Endothelial cell of umbilical vein (primary cell): Measurements from ENCODE around the gene DAD1. TPM values are rescaled to one million over a fixed set of nuclear protein-coding genes. Genes with fewer than 3 reads are reported as not detected.

ENCODE experiments used
- BruUV-seq: library from RNA; stranded (reverse); fragments of 400-500 nt; replicated peaks from 2 replicates; lab custom pipeline; 2021; lab: Mats Ljungman, UMichigan
- CTCF ChIA-PET: fragments of 300-600, 350-600 bp; sonication (Branson Sonifier 250); formaldehyde crosslinking; loops from one replicate; lab custom pipeline; 2021; ENCODE audit warnings: antibody characterized with exemption, inconsistent platforms; lab: Charles Lee
- POLR2A ChIA-PET: fragments of 300-600, 350-600 bp; sonication (Branson Sonifier 250); formaldehyde crosslinking; loops from one replicate; lab custom pipeline; 2021; ENCODE audit warnings: antibody characterized with exemption, inconsistent platforms; lab: Charles Lee
- DNase-seq: peaks from one replicate; pipeline ENCODE4 v3.0.0-alpha.2; 2011; ENCODE audit warnings: low read depth, low spot score
- FAIRE-seq: peaks from 2 replicates; lab custom pipeline; 2011; peaks lifted over from hg19 to GRCh38; lab: Jason Lieb, UNC
- H2AFZ ChIP-seq: 2 replicates; pipeline ENCODE4 v1.6.0; 2012; ENCODE audit warnings: low read depth, low read length, control low read depth, inconsistent platforms
- H3K27ac ChIP-seq: 2 replicates; pipeline ENCODE4 v1.5.1; 2011; ENCODE audit warnings: low read depth, mild to moderate bottlenecking, control low read depth, low read length, moderate library complexity; ENCODE audit not compliant: insufficient read depth
- H3K27me3 ChIP-seq, 2 experiments: 2 replicates each; pipeline versions ENCODE4 v1.6.0 to v1.6.1; 2011; ENCODE audit warnings: low read length in 2 of 2, mixed read lengths in 1 of 2; ENCODE audit not compliant: control insufficient read depth in 2 of 2, insufficient read depth in 2 of 2
- H3K36me3 ChIP-seq, 2 experiments: 2 replicates in 1 of 2; 3 replicates in 1 of 2; pipeline ENCODE4 v1.5.1; 2011; ENCODE audit warnings: low read length in 2 of 2, mild to moderate bottlenecking in 1 of 2, moderate library complexity in 1 of 2; ENCODE audit not compliant: control insufficient read depth in 2 of 2, insufficient read depth in 2 of 2; ENCODE audit errors: extremely low read depth in 1 of 2
- H3K4me1 ChIP-seq: 3 replicates; pipeline ENCODE4 v1.5.1; 2011; ENCODE audit warnings: mild to moderate bottlenecking, low read length; ENCODE audit not compliant: control insufficient read depth, insufficient read depth; ENCODE audit errors: extremely low read depth
- H3K4me2 ChIP-seq: 2 replicates; pipeline ENCODE4 v1.6.1; 2011; ENCODE audit warnings: low read length, control low read depth, mixed read lengths; ENCODE audit not compliant: insufficient read depth
- H3K4me3 ChIP-seq, 3 experiments: fragments of 200-600 bp in 1 of 3; sonication (generic), shearing (Covaris generic) in 1 of 3; replicated peaks in 1 of 3; 2 replicates each; pipeline ENCODE4 v1.5.1; 2011 to 2016; ENCODE audit warnings: control low read depth in 3 of 3, low read length in 3 of 3, mild to moderate bottlenecking in 2 of 3, inconsistent platforms in 1 of 3, low read depth in 1 of 3, moderate library complexity in 1 of 3; ENCODE audit not compliant: insufficient read depth in 1 of 3
- H3K79me2 ChIP-seq: 2 replicates; pipeline ENCODE4 v1.6.0; 2012; ENCODE audit warnings: low read length, inconsistent platforms; ENCODE audit not compliant: control insufficient read depth, insufficient read depth
- H3K9ac ChIP-seq: replicated peaks from 2 replicates; pipeline ENCODE3; 2011; ENCODE audit warnings: low read length, control low read depth; ENCODE audit not compliant: insufficient read depth; ENCODE audit errors: extremely low read depth
- H3K9me1 ChIP-seq: replicated peaks from 3 replicates; pipeline ENCODE4 v1.6.0; 2011; ENCODE audit warnings: mild to moderate bottlenecking, low read length; ENCODE audit not compliant: control insufficient read depth, insufficient read depth; ENCODE audit errors: extremely low read depth
- H3K9me3 ChIP-seq: replicated peaks from 2 replicates; pipeline ENCODE4 v1.5.1; 2012; ENCODE audit warnings: low read length, inconsistent platforms; ENCODE audit not compliant: control insufficient read depth, insufficient read depth
- H4K20me1 ChIP-seq: replicated peaks from 2 replicates; pipeline ENCODE3; 2011; ENCODE audit warnings: mild to moderate bottlenecking, low read length; ENCODE audit not compliant: control insufficient read depth, insufficient read depth; ENCODE audit errors: extremely low read depth
- EZH2 ChIP-seq: IDR thresholded peaks from 2 replicates; pipeline ENCODE4 v1.6.1; 2012; ENCODE audit warnings: borderline replicate concordance, low read depth, mild to moderate bottlenecking, moderate library complexity, low read length, inconsistent platforms; ENCODE audit not compliant: severe bottlenecking
- FOS ChIP-seq: IDR thresholded peaks from 2 replicates; pipeline ENCODE4 v1.6.1; 2011; ENCODE audit warnings: mild to moderate bottlenecking, low read length, moderate library complexity, borderline replicate concordance; ENCODE audit not compliant: insufficient read depth
- GATA2 ChIP-seq: IDR thresholded peaks from 2 replicates; pipeline ENCODE4 v1.7.0; 2011; ENCODE audit warnings: low read depth, mild to moderate bottlenecking, moderate library complexity, mixed read lengths, low read length; ENCODE audit not compliant: insufficient read length, insufficient read depth
- JUN ChIP-seq: IDR thresholded peaks from 2 replicates; pipeline ENCODE4 v1.6.1; 2011; ENCODE audit warnings: borderline replicate concordance, low read depth; ENCODE audit not compliant: insufficient read length, insufficient read depth
- MAX ChIP-seq: IDR thresholded peaks from 2 replicates; pipeline ENCODE4 v1.6.1; 2011; ENCODE audit not compliant: insufficient read depth, insufficient read length
- MYC ChIP-seq: IDR thresholded peaks from one replicate; pipeline ENCODE4 v1.6.1; 2011; ENCODE audit warnings: mild to moderate bottlenecking, low read depth, low read length
- POLR2A ChIP-seq: IDR thresholded peaks from 2 replicates; pipeline ENCODE4 v1.6.1; 2012; ENCODE audit warnings: low read depth, mild to moderate bottlenecking, control low read depth, low read length
- POLR2AphosphoS5 ChIP-seq: IDR thresholded peaks from 2 replicates; pipeline ENCODE4 v1.6.1; 2012; ENCODE audit warnings: low read depth, mild to moderate bottlenecking, control low read depth, low read length, moderate library complexity; ENCODE audit not compliant: insufficient read depth
- dilution Hi-C: fragments of 300-500 bp; cut with MboI; formaldehyde crosslinking; loops from one replicate; pipeline ENCODE4 v1.15.0; 2019; ENCODE audit warnings: low sequenced_read_pairs; ENCODE audit not compliant: extremely low pct_ligation_motif_present
- intact Hi-C: fragments of 100-400 bp; cut with micrococcal nuclease; formaldehyde crosslinking; loops from one replicate; pipeline ENCODE4 v1.10.0; 2022
- polyA plus RNA-seq, 4 experiments: library from polyadenylated mRNA; depleted of rRNA in 3 of 4; stranded (reverse) in 3 of 4; unstranded in 1 of 4; fragments of >200 nt; gene quantifications; 2 replicates each; pipeline versions ENCODE4 v1.2.1 to v1.2.3, GENCODE V29; 2011 to 2012; ENCODE audit warnings: missing spikeins in 1 of 4
- total RNA-seq: library from RNA; stranded (reverse); gene quantifications from 2 replicates; pipeline ENCODE4 v1.2.3, GENCODE V29; 2021
- TF ChIP-seq, protein P1 (sequence below), 2 donors: IDR thresholded peaks; 1 replicate in 1 of 2; 2 replicates in 1 of 2; pipeline ENCODE4 v1.5.1; 2011; ENCODE audit warnings: low read length in 2 of 2, mild to moderate bottlenecking in 2 of 2, moderate library complexity in 2 of 2, control low read depth in 1 of 2, inconsistent platforms in 1 of 2, low read depth in 1 of 2; ENCODE audit not compliant: insufficient read depth in 1 of 2; ENCODE audit errors: extremely low read depth in 1 of 2

Gene DAD1
- total and polyA plus RNA-seq, 2 donors (not counting 3 experiments of a cell fraction or from before 2014, with no cell fraction given): 299 to 1,227 TPM

- Histone ChIP-seq H3K4me2 (no peak overlapping the region), H3K4me1 (peaks cover 46% of the 10 kb centered on the region), H2AFZ (no peak overlapping the region), H3K9me3 (no peaks in the 10 kb centered on the region), H3K27ac (no peak overlapping the region), H3K9ac (no peak overlapping the region), H3K4me3 (no peak overlapping the region), H3K9me1 (no peaks in the 10 kb centered on the region), H3K27me3 (no peaks in the 10 kb centered on the region), H3K79me2 (no peaks in the 10 kb centered on the region), H3K36me3 (no peaks in the 10 kb centered on the region), H4K20me1 (no peaks in the 10 kb centered on the region)
- dilution Hi-C loops: no loop called here
- FAIRE-seq (no peak), DNase-seq (no peak)
- intact Hi-C loops: loop anchor here (10.0 kb wide), 1 partner anchor 639 kb away; no protein-coding TSS in a partner anchor
- ChIA-PET POLR2A (no interaction called here), CTCF (interaction anchor here (0.8 to 1.3 kb wide), 4 partner anchors 82 to 567 kb away, joined by 3 to 5 read pairs (median 3); no protein-coding TSS in a partner anchor)
- TF ChIP-seq GATA2 (no peak), POLR2A (no peak), POLR2AphosphoS5 (no peak), MYC (no peak), FOS (no peak), EZH2 (no peak), MAX (no peak), JUN (no peak)
- TF ChIP-seq, protein P1, sequence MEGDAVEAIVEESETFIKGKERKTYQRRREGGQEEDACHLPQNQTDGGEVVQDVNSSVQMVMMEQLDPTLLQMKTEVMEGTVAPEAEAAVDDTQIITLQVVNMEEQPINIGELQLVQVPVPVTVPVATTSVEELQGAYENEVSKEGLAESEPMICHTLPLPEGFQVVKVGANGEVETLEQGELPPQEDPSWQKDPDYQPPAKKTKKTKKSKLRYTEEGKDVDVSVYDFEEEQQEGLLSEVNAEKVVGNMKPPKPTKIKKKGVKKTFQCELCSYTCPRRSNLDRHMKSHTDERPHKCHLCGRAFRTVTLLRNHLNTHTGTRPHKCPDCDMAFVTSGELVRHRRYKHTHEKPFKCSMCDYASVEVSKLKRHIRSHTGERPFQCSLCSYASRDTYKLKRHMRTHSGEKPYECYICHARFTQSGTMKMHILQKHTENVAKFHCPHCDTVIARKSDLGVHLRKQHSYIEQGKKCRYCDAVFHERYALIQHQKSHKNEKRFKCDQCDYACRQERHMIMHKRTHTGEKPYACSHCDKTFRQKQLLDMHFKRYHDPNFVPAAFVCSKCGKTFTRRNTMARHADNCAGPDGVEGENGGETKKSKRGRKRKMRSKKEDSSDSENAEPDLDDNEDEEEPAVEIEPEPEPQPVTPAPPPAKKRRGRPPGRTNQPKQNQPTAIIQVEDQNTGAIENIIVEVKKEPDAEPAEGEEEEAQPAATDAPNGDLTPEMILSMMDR (IDR thresholded peaks at IDR 0.05; ENCODE audit: extremely low read depth in 1 of 2, insufficient read depth in 1 of 2, low read depth in 1 of 2, low read length in 2 of 2): no peak
- no TSS peak for BruUV-seq
Observed at GRCh38 chr14:22553445-22553844, 35.6 kb downstream of the DAD1 start.
